SK-N-SH (cell line): ENCODE results near the gene DOC2A. TPM values are rescaled to one million over a fixed set of nuclear protein-coding genes. Genes with fewer than 3 reads are reported as not detected.

ENCODE experiments used
- CTCF ChIA-PET: fragments of 300-600, 350-600 bp; formaldehyde crosslinking; extraction: SDS; loops from one replicate; lab custom pipeline; 2021; lab: Yijun Ruan, JAX
- POLR2A ChIA-PET: fragments of 350-600 bp; sonication (Branson Sonifier 250); formaldehyde crosslinking; extraction: SDS; loops from one replicate; lab custom pipeline; 2020; ENCODE audit warnings: antibody characterized with exemption, inconsistent platforms; lab: Yijun Ruan, JAX
- DNase-seq: peaks from one replicate; pipeline ENCODE4 v3.0.0; 2012
- H2AFZ ChIP-seq: fragments of 200-600 bp; sonication (generic); 2 replicates; pipeline ENCODE4 v1.8.1; 2016; ENCODE audit warnings: antibody characterized with exemption, mild to moderate bottlenecking, low read depth
- H3F3A ChIP-seq: fragments of 200-600 bp; sonication (generic); replicated peaks from 2 replicates; pipeline ENCODE3; 2016; ENCODE audit warnings: antibody characterized with exemption, mild to moderate bottlenecking; ENCODE audit not compliant: insufficient read depth
- H3K27ac ChIP-seq, 2 experiments: fragments of 200-500 bp in 1 of 2; fragments of 200-600 bp in 1 of 2; sonication (Bioruptor generic) in 1 of 2; sonication (generic), shearing (Covaris generic) in 1 of 2; 2 replicates each; pipeline versions ENCODE4 v1.5.1 to v1.6.1; 2014 to 2016; ENCODE audit warnings: low read depth in 2 of 2, inconsistent platforms in 1 of 2, low read length in 1 of 2, mild to moderate bottlenecking in 1 of 2, mixed read lengths in 1 of 2
- H3K27me3 ChIP-seq: fragments of 200-600 bp; sonication (generic), shearing (Covaris generic); 2 replicates; pipeline ENCODE4 v1.6.1; 2016; ENCODE audit warnings: mixed run types; ENCODE audit not compliant: insufficient read depth
- H3K36me3 ChIP-seq, 2 experiments: fragments of 200-500 bp in 1 of 2; fragments of 200-600 bp in 1 of 2; sonication (Bioruptor generic) in 1 of 2; sonication (generic) in 1 of 2; replicated peaks in 1 of 2; 2 replicates each; pipeline versions ENCODE3 to v1.5.1; 2014 to 2016; ENCODE audit warnings: low read length in 1 of 2, mild to moderate bottlenecking in 1 of 2; ENCODE audit not compliant: insufficient read depth in 2 of 2, control insufficient read depth in 1 of 2
- H3K4me1 ChIP-seq, 2 experiments: fragments of 200-500 bp in 1 of 2; fragments of 200-600 bp in 1 of 2; sonication (Bioruptor generic) in 1 of 2; sonication (generic), shearing (Covaris generic) in 1 of 2; 2 replicates each; pipeline versions ENCODE4 v1.5.1 to v1.6.1; 2014 to 2016; ENCODE audit warnings: low read depth in 1 of 2, low read length in 1 of 2, mixed run types in 1 of 2; ENCODE audit not compliant: insufficient read depth in 2 of 2, control insufficient read depth in 1 of 2
- H3K4me2 ChIP-seq: fragments of 200-600 bp; sonication (generic), shearing (Covaris generic); 2 replicates; pipeline ENCODE4 v1.6.1; 2017; ENCODE audit warnings: mixed run types
- H3K4me3 ChIP-seq, 2 experiments: fragments of 200-500 bp in 1 of 2; fragments of 200-600 bp in 1 of 2; sonication (Bioruptor generic) in 1 of 2; sonication (generic), shearing (Covaris generic) in 1 of 2; 2 replicates each; pipeline versions ENCODE4 v1.5.1 to v1.8.1; 2014 to 2016; ENCODE audit warnings: low read depth in 2 of 2, inconsistent platforms in 1 of 2, low read length in 1 of 2, mild to moderate bottlenecking in 1 of 2, mixed read lengths in 1 of 2, moderate library complexity in 1 of 2
- H3K79me2 ChIP-seq: fragments of 200-600 bp; sonication (generic); 2 replicates; pipeline ENCODE4 v1.8.1; 2017; ENCODE audit warnings: mild to moderate bottlenecking; ENCODE audit not compliant: insufficient read depth
- H3K9ac ChIP-seq: fragments of 200-600 bp; sonication (generic); 2 replicates; pipeline ENCODE4 v1.6.1; 2017; ENCODE audit warnings: mixed run types
- H3K9me2 ChIP-seq: fragments of 200-600 bp; sonication (generic); 2 replicates; pipeline ENCODE4 v1.6.1; 2017; ENCODE audit warnings: mixed run types
- H3K9me3 ChIP-seq: fragments of 200-600 bp; sonication (generic); 2 replicates; pipeline ENCODE4 v1.6.1; 2017; ENCODE audit warnings: mixed run types, mild to moderate bottlenecking, moderate library complexity
- H4K20me1 ChIP-seq: fragments of 200-600 bp; sonication (generic); 2 replicates; pipeline ENCODE4 v1.6.1; 2017; ENCODE audit warnings: mild to moderate bottlenecking, mixed run types; ENCODE audit not compliant: insufficient read depth
- NRF1 ChIP-seq: IDR thresholded peaks from 2 replicates; pipeline ENCODE4 v1.6.1; 2012; ENCODE audit warnings: low read depth, mild to moderate bottlenecking, low read length
- RAD21 ChIP-seq: IDR thresholded peaks from 2 replicates; pipeline ENCODE4 v1.6.1; 2012; ENCODE audit warnings: mild to moderate bottlenecking, low read length
- RFX5 ChIP-seq: IDR thresholded peaks from 2 replicates; pipeline ENCODE4 v1.6.1; 2012; ENCODE audit warnings: mild to moderate bottlenecking, improper control_type of control experiment, low read length
- TCF12 ChIP-seq: IDR thresholded peaks from 2 replicates; pipeline ENCODE4 v1.4.0; 2012
- WGBS: methylation state at CpG from one replicate; pipeline ENCODE4 v1.1.6; 2017; ENCODE audit warnings: low lambda C conversion rate; 5-methylcytosine and 5-hydroxymethylcytosine counted together
- polyA plus RNA-seq, 3 experiments: library from polyadenylated mRNA; depleted of rRNA; stranded (reverse); fragments of >200 nt; gene quantifications; 2 replicates each; pipeline ENCODE4 v1.2.3, GENCODE V29; 2012
- TF ChIP-seq, protein P1 (sequence below): IDR thresholded peaks from 2 replicates; pipeline ENCODE4 v1.6.1; 2012; ENCODE audit warnings: mild to moderate bottlenecking, low read depth, low read length, moderate library complexity
- TF ChIP-seq, protein P2 (sequence below): fragments of 150-350 bp; IDR thresholded peaks from 2 replicates; pipeline ENCODE4 v1.6.1; 2017; ENCODE audit warnings: antibody characterized with exemption, low read length, low read depth, borderline replicate concordance
- TF ChIP-seq, protein P3 (sequence below): fragments of 150-350 bp; IDR thresholded peaks from 2 replicates; pipeline ENCODE4 v1.6.1; 2016; ENCODE audit warnings: mild to moderate bottlenecking, low read depth, low read length
- TF ChIP-seq, protein P4 (sequence below): IDR thresholded peaks from 2 replicates; pipeline ENCODE4 v1.4.0; 2012; ENCODE audit warnings: low read depth, borderline replicate concordance

Gene DOC2A
- polyA plus RNA-seq, 1 of the 3 experiments (the other 2 are of a cell fraction), result 10.4 TPM

DNA sequence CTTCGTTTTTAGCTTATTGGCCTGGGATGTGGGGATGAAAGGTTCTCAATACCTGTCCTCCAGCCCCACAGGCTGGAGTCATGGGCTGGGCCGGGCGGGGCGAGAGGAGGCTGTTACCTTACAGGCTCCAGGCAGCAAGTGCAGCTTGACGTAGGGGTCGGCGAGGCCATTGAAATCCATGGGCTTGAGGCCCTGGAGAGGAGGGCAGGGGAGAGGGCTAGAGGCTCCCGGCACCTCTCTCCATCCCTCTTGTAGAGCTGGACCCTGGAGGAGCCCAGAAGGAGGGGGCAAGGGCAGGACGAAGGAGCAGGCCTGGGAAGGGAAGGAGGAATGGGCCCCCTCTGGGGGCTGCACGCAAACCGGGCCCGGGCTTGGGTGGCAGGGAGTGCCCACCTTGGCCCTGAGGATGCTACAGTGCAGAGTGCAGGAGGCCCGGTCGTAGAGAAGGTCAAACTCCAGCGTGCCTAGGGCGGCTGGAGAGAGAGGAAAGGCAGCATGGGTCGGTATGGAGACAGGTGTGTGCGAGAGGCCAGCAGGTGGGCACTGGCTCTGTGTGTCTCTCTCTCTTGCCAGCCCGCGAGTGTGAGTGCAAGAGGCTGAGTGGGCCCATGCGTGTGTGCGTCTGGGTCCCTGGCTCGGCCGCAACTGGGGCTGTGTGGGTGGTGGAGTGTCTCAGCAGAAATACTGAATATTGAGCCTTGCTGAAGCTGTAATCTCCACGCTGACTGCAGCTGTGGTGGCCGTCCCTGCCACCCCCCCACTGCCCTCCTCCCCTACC, 1.6 kb downstream of the DOC2A start (continued):
- TF ChIP-seq, protein P1, sequence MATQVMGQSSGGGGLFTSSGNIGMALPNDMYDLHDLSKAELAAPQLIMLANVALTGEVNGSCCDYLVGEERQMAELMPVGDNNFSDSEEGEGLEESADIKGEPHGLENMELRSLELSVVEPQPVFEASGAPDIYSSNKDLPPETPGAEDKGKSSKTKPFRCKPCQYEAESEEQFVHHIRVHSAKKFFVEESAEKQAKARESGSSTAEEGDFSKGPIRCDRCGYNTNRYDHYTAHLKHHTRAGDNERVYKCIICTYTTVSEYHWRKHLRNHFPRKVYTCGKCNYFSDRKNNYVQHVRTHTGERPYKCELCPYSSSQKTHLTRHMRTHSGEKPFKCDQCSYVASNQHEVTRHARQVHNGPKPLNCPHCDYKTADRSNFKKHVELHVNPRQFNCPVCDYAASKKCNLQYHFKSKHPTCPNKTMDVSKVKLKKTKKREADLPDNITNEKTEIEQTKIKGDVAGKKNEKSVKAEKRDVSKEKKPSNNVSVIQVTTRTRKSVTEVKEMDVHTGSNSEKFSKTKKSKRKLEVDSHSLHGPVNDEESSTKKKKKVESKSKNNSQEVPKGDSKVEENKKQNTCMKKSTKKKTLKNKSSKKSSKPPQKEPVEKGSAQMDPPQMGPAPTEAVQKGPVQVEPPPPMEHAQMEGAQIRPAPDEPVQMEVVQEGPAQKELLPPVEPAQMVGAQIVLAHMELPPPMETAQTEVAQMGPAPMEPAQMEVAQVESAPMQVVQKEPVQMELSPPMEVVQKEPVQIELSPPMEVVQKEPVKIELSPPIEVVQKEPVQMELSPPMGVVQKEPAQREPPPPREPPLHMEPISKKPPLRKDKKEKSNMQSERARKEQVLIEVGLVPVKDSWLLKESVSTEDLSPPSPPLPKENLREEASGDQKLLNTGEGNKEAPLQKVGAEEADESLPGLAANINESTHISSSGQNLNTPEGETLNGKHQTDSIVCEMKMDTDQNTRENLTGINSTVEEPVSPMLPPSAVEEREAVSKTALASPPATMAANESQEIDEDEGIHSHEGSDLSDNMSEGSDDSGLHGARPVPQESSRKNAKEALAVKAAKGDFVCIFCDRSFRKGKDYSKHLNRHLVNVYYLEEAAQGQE, result no peak

DNA sequence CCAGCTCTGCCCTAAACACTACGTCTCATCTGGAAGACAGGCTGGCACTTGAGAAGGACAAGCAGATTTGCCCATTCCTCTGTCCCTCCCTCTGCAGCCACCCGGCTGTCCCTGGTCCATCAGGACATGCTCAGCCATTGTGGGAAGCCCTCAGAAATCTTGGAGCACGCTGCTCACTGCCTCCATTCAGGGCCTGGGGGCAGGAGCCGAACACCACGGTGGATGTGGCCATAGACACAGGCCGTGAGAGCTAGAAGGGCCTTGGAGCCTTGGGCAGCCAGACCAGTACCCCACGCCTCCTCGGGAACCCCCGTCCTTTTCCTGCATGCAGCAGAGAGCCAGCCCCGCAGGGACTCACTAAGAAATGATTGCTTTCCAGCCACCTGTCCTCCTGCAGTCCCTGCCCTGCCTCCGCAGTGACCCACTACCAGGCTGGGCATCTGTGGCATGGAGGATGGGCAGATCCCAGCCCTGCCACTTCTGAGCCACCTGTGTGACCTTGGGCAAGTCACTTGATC, 3.4 kb downstream of the DOC2A start:
- H3K4me2 ChIP-seq, result no peak overlapping the region
- H4K20me1 ChIP-seq, result no peaks in the 10 kb centered on the region
- 94% methylated on average over 7 of the region's 11 CpGs for WGBS
- TF ChIP-seq, protein P2, sequence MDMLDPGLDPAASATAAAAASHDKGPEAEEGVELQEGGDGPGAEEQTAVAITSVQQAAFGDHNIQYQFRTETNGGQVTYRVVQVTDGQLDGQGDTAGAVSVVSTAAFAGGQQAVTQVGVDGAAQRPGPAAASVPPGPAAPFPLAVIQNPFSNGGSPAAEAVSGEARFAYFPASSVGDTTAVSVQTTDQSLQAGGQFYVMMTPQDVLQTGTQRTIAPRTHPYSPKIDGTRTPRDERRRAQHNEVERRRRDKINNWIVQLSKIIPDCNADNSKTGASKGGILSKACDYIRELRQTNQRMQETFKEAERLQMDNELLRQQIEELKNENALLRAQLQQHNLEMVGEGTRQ, result no peak
- TF ChIP-seq RAD21, result no peak
- TF ChIP-seq, protein P3, sequence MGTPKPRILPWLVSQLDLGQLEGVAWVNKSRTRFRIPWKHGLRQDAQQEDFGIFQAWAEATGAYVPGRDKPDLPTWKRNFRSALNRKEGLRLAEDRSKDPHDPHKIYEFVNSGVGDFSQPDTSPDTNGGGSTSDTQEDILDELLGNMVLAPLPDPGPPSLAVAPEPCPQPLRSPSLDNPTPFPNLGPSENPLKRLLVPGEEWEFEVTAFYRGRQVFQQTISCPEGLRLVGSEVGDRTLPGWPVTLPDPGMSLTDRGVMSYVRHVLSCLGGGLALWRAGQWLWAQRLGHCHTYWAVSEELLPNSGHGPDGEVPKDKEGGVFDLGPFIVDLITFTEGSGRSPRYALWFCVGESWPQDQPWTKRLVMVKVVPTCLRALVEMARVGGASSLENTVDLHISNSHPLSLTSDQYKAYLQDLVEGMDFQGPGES, result no peak
- no peak for TF ChIP-seq TCF12
- TF ChIP-seq NRF1, result no peak
- TF ChIP-seq RFX5, result no peak
- TF ChIP-seq, protein P4, sequence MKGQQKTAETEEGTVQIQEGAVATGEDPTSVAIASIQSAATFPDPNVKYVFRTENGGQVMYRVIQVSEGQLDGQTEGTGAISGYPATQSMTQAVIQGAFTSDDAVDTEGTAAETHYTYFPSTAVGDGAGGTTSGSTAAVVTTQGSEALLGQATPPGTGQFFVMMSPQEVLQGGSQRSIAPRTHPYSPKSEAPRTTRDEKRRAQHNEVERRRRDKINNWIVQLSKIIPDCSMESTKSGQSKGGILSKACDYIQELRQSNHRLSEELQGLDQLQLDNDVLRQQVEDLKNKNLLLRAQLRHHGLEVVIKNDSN, result no peak
- H3F3A ChIP-seq, result no peaks in the 10 kb centered on the region
- H3K27ac ChIP-seq, result no peak overlapping the region
- H3K9me3 ChIP-seq, result no peaks in the 10 kb centered on the region
- no peak overlapping the region for H3K4me3 ChIP-seq
- no peaks in the 10 kb centered on the region for H3K9me2 ChIP-seq
- H3K79me2 ChIP-seq, result no peaks in the 10 kb centered on the region
- H3K36me3 ChIP-seq, result peaks cover 0 to 6% of the 10 kb centered on the region in 2 experiments
- H3K4me1 ChIP-seq, result peaks cover 0 to 5% of the 10 kb centered on the region in 2 experiments; a peak in 1 of 4 replicates
- no peaks in the 10 kb centered on the region for H3K27me3 ChIP-seq
- no peak for DNase-seq
- ChIA-PET POLR2A (interaction anchor here (0.6 kb wide), 1 partner anchor 55 kb away, joined by 3 read pairs; no protein-coding TSS in a partner anchor), CTCF (interaction anchor here (1.0 to 4.7 kb wide), 4 partner anchors 21 to 200 kb away, joined by 3 to 41 read pairs (median 4); partner anchors contain the start of gene TAOK2)
- H3K9ac ChIP-seq, result no peak overlapping the region
- no peak overlapping the region for H2AFZ ChIP-seq
